ENCODE results near the gene PRKAG3. TPM values are rescaled to one million over a fixed set of nuclear protein-coding genes. Genes with fewer than 3 reads are reported as not detected.
A peak's percentile ranks its signal among the peaks of the same experiment; 100 is the strongest.

PRKAG3 gene
- total and polyA plus RNA-seq, 4 donors, result 0.01 TPM; not detected in 3

GRCh38 chr2:218780851-218781690 is 50.5 kb downstream of the PRKAG3 start:
- no peak for ATAC-seq (ENCODE audit: insufficient read depth, low FRiP score)
- H3K4me1 ChIP-seq (ENCODE audit: control insufficient read depth in 5 of 5, insufficient read depth in 5 of 5, low read length in 5 of 5), result peaks cover 0 to 16% (median 5%) of the 10 kb centered on the region in 5 donors
- H3K4me3 ChIP-seq, result peak overlapping the region; percentile 54
- TF ChIP-seq CTCF (IDR thresholded peaks at IDR 0.05; ENCODE audit: control extremely low read depth, extremely low read depth), result no peak
- peaks cover 0 to 2% (median 0%) of the 10 kb centered on the region in 4 donors for H3K9me3 ChIP-seq (ENCODE audit: control insufficient read depth in 4 of 4, insufficient read depth in 3 of 4, low read length in 3 of 4)
- WGBS, 2 donors, result 31 to 37% methylated on average over 15 of the region's 15 CpGs
- peak overlapping the region; percentile 68 to 89 for H3K27ac ChIP-seq (ENCODE audit: low read depth in 1 of 2, low read length in 1 of 2)
- H3K36me3 ChIP-seq (ENCODE audit: control insufficient read depth in 4 of 4, insufficient read depth in 4 of 4, low read length in 4 of 4), result no peaks in the 10 kb centered on the region
- H3K9ac ChIP-seq (ENCODE audit: insufficient read depth in 1 of 2, low read length in 2 of 2), result peak overlapping the region; percentile 44 to 85
- DNase-seq, result peak in 2 of 3 donors; percentile 51
- H3K27me3 ChIP-seq (ENCODE audit: control insufficient read depth in 3 of 3, insufficient read depth in 3 of 3, low read length in 2 of 3), result no peaks in the 10 kb centered on the region

- no peak for TF ChIP-seq CTCF (IDR thresholded peaks at IDR 0.05; ENCODE audit: control extremely low read depth, extremely low read depth)
- no peaks in the 10 kb centered on the region for H3K27me3 ChIP-seq (ENCODE audit: control insufficient read depth in 3 of 3, insufficient read depth in 3 of 3, low read length in 2 of 3)
- DNase-seq, result no peak
- WGBS, 2 donors, result 73 to 89% methylated on average over 2 of the region's 2 CpGs
- H3K36me3 ChIP-seq (ENCODE audit: control insufficient read depth in 4 of 4, insufficient read depth in 4 of 4, low read length in 4 of 4), result no peaks in the 10 kb centered on the region
- no peak for ATAC-seq (ENCODE audit: insufficient read depth, low FRiP score)
- no peak overlapping the region for H3K4me3 ChIP-seq
- H3K9me3 ChIP-seq (ENCODE audit: control insufficient read depth in 4 of 4, insufficient read depth in 3 of 4, low read length in 3 of 4), result peaks cover 0 to 2% (median 0%) of the 10 kb centered on the region in 4 donors
- no peak overlapping the region for H3K9ac ChIP-seq (ENCODE audit: insufficient read depth in 1 of 2, low read length in 2 of 2)
- H3K4me1 ChIP-seq (ENCODE audit: control insufficient read depth in 5 of 5, insufficient read depth in 5 of 5, low read length in 5 of 5), result peaks cover 0 to 16% (median 5%) of the 10 kb centered on the region in 5 donors
- no peak overlapping the region for H3K27ac ChIP-seq (ENCODE audit: low read depth in 1 of 2, low read length in 1 of 2)
These were observed 51.6 kb downstream of the PRKAG3 start for GRCh38 chr2:218780046-218780445.

GRCh38 chr2:218777276-218777990 is 54.2 kb downstream of the PRKAG3 start:
- H3K4me1 ChIP-seq (ENCODE audit: control insufficient read depth in 5 of 5, insufficient read depth in 5 of 5, low read length in 5 of 5), result peaks cover 0 to 12% (median 5%) of the 10 kb centered on the region in 5 donors
- peaks cover 0 to 2% (median 0%) of the 10 kb centered on the region in 4 donors for H3K9me3 ChIP-seq (ENCODE audit: control insufficient read depth in 4 of 4, insufficient read depth in 3 of 4, low read length in 3 of 4)
- H3K9ac ChIP-seq (ENCODE audit: insufficient read depth in 1 of 2, low read length in 2 of 2), result no peak overlapping the region
- no peak overlapping the region for H3K27ac ChIP-seq (ENCODE audit: low read depth in 1 of 2, low read length in 1 of 2)
- TF ChIP-seq CTCF (IDR thresholded peaks at IDR 0.05; ENCODE audit: control extremely low read depth, extremely low read depth), result no peak
- no peaks in the 10 kb centered on the region for H3K27me3 ChIP-seq (ENCODE audit: control insufficient read depth in 3 of 3, insufficient read depth in 3 of 3, low read length in 2 of 3)
- peaks cover 0 to 2% (median 0%) of the 10 kb centered on the region in 4 donors for H3K36me3 ChIP-seq (ENCODE audit: control insufficient read depth in 4 of 4, insufficient read depth in 4 of 4, low read length in 4 of 4)
- no peak overlapping the region for H3K4me3 ChIP-seq
- DNase-seq (no peak), ATAC-seq (ENCODE audit: insufficient read depth, low FRiP score) (no peak)
- WGBS, 2 donors, result 88 to 95% methylated on average over 9 of the region's 9 CpGs
